Measurements from ENCODE around the gene HOXA2.

HOXA2 gene

DNA sequence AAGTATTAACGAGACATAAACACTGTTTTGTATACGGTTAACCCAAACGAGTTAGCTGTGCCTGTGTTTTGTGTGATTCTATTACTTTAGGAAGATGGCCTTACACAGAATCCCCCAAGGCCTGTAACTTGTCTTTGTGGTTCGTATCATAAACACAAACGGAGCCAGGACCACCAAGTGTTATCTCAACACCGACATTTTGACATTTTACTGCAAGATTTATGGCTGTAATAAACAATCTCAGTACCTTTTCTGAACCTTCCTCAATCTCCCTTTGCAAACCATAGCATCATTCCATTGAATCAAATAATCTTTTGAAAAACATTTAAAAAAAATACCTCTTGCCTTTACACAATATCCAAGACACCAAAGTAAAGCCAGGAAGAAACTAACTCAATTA lies 30.5 kb upstream of the HOXA2 start:
- H3K27me3 Mint-ChIP-seq = peaks cover 61% of the 10 kb centered on the region
- no peak overlapping the region for H3K4me3 Mint-ChIP-seq
- no peaks in the 10 kb centered on the region for H3K36me3 Mint-ChIP-seq (ENCODE audit: low read depth)
- peaks cover 31% of the 10 kb centered on the region for H3K4me1 Mint-ChIP-seq (ENCODE audit: low read depth)
- H3K9me3 Mint-ChIP-seq = no peaks in the 10 kb centered on the region
- H3K27ac Mint-ChIP-seq = no peak overlapping the region

DNA sequence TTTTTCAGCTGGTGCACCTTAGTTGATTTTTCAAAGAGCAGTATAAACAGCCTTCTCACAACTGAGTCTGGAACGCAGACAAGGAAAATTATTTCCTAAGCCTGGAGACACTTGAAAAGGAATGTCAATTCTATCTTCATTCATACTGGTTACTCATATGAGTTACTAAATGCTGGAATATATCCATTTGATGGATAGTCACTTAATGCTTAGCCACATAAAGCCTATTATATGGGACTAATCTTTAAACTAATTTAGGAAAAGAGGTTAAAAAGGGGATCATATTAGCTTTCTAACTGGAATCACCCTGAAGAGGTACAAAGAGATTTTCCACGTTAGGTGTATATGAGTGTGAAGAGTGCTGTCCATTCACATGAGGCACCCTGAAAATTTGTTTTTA lies 29.7 kb upstream of the HOXA2 start:
- Mint-ChIP-seq H3K27me3 (peaks cover 61% of the 10 kb centered on the region), H3K27ac (no peak overlapping the region), H3K4me3 (no peak overlapping the region), H3K4me1 (ENCODE audit: low read depth) (peaks cover 31% of the 10 kb centered on the region), H3K9me3 (no peaks in the 10 kb centered on the region), H3K36me3 (ENCODE audit: low read depth) (no peaks in the 10 kb centered on the region)

DNA sequence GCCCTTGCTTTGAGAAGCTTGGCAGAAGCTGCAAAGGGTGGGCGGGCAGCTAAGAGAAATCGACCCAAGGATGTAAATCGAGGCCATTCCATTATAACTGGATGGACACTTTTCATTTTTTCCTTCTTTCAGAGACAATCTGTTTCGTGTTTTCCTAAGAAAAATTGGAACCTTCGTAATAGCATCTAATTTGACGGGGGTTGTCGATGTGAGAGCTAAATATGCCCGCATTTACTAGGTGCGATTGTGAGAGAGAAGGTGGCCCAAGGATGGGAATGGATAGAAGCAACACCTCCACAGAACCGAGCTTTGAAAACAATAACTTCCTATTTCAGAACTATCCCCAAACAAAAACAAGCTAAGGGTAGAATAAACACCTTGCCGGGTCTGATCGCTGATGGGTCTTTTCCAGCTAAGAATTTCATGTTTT lies 28.9 kb upstream of the HOXA2 start:
- Mint-ChIP-seq H3K4me1 (ENCODE audit: low read depth) (peaks cover 31% of the 10 kb centered on the region), H3K36me3 (ENCODE audit: low read depth) (no peaks in the 10 kb centered on the region), H3K9me3 (no peaks in the 10 kb centered on the region), H3K27ac (no peak overlapping the region), H3K27me3 (peaks cover 66% of the 10 kb centered on the region), H3K4me3 (peak overlapping the region; percentile 61)

DNA sequence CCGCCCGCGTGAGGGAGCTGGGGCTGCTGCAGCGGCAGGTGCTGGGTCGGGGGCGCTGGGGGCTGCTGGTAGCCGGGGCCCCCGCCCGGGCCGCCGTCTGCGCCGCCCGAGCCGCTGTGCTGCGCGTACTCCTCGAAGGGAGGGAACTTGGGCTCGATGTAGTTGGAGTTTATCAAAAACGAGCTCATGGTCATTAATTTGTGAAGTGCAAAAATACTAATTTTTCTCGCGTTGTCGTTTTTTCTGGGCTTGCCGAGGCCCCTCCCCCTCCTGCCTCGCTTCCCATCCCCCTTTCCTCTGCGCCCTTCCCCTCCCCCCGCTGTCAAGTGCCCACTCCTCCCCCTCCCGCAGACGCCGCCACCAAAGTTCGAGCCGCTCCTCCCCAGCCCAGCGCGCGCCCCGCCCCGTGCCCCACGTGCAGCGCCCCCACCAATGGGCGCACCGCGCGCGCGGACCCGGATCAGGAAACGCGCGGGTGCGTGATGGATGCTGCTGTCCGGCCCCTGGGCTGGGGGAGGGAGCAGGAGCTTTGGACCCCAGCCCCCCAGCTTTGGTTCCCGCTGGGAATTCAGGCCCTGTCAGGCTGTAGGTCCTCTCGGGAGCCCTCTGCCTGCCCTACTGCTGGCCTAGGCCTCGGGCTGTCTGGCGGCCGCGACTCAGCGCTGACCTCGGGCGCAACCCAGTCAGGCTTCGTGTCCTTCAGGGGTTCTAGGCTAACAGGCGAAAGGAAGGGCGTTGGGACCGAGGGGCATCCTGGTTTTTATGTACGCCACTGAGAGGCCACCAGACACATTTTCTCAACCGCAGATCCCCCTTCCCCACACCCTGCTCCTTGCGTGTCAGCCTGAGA lies 28.3 kb upstream of the HOXA2 start, which contains the start of gene HOXA4:
Gene HOXA4, minus strand, starts transcription at position 218 of the 850 bp plus-strand sequence. Its CDS starts 24 bp downstream, at position 194.
- Mint-ChIP-seq H3K27ac (no peak within 1 kb of the TSS), H3K9me3 (no peaks in the 10 kb centered on the region), H3K4me3 (peak within 1 kb of the TSS; percentile 61), H3K27me3 (peaks cover 66% of the 10 kb centered on the region), H3K4me1 (ENCODE audit: low read depth) (peaks cover 28% of the 10 kb centered on the region), H3K36me3 (ENCODE audit: low read depth) (no peaks in the 10 kb centered on the region)

DNA sequence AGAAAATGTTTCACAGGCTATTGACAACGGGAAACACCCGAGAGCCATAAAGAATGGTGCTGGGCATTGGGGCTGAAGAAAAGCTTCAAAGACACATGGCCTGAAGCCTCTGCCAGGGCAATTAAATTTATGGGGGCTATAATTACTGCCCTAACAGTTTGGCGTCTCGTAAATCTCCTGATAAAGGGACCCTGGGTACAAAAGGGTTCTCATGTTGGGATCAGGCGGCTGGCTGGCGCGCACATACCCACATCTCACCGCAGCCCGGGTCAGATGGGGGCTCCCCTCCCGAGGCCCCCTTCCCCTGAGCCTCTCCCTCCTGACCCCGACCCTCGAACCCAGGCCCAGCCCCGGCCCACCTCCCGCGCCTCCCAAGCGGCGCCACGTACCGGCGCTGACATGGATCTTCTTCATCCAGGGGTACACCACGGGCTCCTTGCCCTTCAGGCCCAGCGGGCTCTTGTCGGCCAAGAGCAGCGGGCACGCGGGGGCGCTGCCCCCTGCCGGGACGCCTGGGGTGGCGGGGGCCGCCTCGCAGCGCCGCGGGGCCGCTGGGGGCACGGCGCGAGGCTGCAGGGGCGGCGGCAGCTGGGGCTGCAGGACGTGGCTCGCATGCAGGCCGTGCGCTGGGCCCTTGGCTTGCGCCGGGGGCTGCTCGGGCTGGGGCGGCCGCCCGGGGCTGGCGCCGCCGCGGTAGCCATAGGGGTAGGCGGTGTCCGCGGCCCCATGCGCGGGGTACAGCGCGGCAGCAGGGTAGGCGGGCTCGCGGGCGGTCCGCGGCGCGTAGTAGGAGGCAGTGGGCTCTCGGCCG lies 27.5 kb upstream of the HOXA2 start:
- H3K27ac Mint-ChIP-seq = no peak overlapping the region
- H3K4me1 Mint-ChIP-seq (ENCODE audit: low read depth) = peaks cover 20% of the 10 kb centered on the region
- peaks cover 63% of the 10 kb centered on the region for H3K27me3 Mint-ChIP-seq
- H3K36me3 Mint-ChIP-seq (ENCODE audit: low read depth) = no peaks in the 10 kb centered on the region
- peak overlapping the region; percentile 18 for H3K4me3 Mint-ChIP-seq
- H3K9me3 Mint-ChIP-seq = no peaks in the 10 kb centered on the region

DNA sequence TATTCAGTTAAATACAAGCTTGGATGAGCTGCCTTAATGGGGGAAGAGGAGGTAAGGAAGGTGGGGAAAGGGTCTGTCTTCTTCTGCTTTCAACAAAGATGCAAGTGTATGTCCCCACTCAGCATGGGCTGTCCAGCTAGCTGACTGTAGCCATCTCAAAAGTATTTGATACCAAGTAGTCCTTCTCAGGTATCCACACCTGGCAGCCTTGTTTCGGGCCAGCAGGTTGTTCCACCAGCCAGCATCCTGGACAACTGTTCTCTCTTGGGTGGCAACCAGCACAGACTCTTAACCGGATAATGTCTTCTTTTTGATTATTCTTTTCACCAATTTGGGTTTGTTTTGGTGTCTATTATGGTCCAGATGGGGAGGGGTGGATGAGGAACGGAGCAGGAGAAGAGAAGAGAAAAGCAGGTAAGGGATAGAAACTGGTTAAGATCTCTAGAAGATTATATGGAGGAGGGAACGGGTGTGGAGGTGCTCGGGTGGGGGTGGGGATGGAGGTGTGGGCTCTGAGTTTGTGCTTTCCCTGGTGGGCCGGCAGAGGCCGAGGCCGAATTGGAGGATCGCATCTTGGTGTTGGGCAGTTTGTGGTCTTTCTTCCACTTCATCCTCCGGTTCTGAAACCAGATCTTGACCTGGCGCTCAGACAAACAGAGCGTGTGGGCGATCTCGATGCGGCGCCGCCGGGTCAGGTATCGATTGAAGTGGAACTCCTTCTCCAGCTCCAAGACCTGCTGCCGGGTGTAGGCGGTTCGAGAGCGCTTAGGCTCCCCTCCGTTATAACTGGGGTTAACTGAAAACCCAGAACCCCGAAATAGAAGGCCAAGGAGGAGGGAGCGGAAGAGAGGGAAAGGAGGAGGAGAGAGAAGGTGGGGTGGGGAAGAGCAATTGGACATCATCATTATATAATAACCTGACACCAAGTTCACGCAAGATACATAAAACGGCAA lies 26.6 kb upstream of the HOXA2 start:
- H3K27ac Mint-ChIP-seq = no peak overlapping the region
- peak overlapping the region; percentile 18 for H3K4me3 Mint-ChIP-seq
- H3K36me3 Mint-ChIP-seq (ENCODE audit: low read depth) = no peaks in the 10 kb centered on the region
- no peaks in the 10 kb centered on the region for H3K9me3 Mint-ChIP-seq
- peaks cover 11% of the 10 kb centered on the region for H3K4me1 Mint-ChIP-seq (ENCODE audit: low read depth)
- peaks cover 56% of the 10 kb centered on the region for H3K27me3 Mint-ChIP-seq

DNA sequence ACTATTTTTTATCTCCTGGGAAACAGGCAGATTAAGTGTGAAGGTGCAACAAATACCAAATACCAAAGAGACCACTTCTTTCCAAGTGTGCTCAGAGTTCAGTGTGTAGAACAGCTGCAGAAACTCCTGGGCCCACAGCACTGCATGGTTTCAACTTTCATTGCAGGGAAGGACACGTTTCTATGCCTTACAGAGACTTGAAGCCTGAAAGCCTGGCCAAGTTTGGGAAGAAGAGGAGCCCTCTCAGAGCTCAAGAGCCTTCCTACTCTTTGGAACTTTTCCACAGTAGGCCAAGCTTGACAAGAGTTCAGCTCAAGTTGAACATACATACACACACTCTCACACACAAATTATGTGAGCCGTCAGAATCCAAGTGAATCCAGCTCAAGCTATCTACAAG lies 25.6 kb upstream of the HOXA2 start:
- H3K36me3 Mint-ChIP-seq (ENCODE audit: low read depth) = no peaks in the 10 kb centered on the region
- peaks cover 7% of the 10 kb centered on the region for H3K4me1 Mint-ChIP-seq (ENCODE audit: low read depth)
- peaks cover 45% of the 10 kb centered on the region for H3K27me3 Mint-ChIP-seq
- H3K27ac Mint-ChIP-seq = no peak overlapping the region
- no peak overlapping the region for H3K4me3 Mint-ChIP-seq
- H3K9me3 Mint-ChIP-seq = no peaks in the 10 kb centered on the region

DNA sequence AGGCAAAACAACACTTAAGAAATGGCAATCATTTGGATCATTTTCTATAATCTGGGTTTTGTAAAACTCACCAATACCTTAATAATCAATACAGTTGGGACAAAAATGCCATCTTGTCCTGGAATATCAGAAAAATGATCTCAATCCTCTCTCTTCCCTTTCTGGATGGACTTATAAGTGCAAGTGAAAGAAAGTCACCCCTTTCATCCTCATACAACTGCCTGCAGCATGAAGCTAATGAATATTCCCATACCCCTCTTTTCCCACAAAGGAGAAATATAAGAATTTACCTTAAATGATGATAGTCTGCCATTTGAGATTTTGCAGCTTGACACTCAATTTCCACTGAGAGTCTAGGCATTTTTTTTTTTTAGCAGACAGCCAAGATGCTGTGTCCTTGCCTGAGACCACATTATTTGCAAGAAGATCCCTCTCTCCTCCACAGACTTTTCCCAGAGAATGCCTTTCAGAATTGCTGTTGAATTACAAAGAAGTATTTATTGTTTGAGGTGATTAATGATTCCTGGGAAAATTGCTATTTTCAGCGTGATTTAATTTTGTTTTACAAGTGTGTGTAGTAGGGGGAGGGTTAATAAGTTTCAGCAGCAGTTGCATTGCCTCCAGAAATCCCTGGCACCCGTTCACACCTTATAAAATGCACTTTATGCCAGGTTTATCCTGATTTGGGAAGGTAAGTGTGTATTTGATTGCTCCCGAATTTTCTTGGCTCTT lies 24.3 kb upstream of the HOXA2 start:
- peaks cover 39% of the 10 kb centered on the region for H3K27me3 Mint-ChIP-seq
- H3K27ac Mint-ChIP-seq = no peak overlapping the region
- peaks cover 7% of the 10 kb centered on the region for H3K4me1 Mint-ChIP-seq (ENCODE audit: low read depth)
- no peak overlapping the region for H3K4me3 Mint-ChIP-seq
- H3K9me3 Mint-ChIP-seq = no peaks in the 10 kb centered on the region
- no peaks in the 10 kb centered on the region for H3K36me3 Mint-ChIP-seq (ENCODE audit: low read depth)

DNA sequence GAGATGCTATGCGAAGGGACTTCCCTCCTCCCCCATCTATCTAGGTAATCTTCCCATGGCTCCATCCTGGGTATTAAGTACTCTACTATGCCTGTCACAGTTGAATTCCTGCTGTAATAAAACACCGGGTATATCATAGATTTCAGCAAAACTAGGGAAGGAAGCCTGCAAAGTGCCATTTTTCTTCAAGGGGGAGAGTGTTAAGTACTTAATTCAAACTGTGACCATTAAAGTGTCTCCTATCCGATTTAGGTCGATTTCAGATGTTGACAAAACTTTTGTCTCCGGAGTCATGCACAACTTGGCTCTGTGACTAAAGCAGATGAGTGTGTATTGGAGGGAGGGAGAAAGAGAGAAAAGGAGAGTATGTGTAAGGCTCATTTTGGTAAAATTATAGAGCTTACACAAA lies 23.5 kb upstream of the HOXA2 start:
- Mint-ChIP-seq H3K9me3 (no peaks in the 10 kb centered on the region), H3K27me3 (peaks cover 39% of the 10 kb centered on the region), H3K27ac (no peak overlapping the region), H3K4me3 (no peak overlapping the region), H3K4me1 (ENCODE audit: low read depth) (no peaks in the 10 kb centered on the region), H3K36me3 (ENCODE audit: low read depth) (no peaks in the 10 kb centered on the region)

DNA sequence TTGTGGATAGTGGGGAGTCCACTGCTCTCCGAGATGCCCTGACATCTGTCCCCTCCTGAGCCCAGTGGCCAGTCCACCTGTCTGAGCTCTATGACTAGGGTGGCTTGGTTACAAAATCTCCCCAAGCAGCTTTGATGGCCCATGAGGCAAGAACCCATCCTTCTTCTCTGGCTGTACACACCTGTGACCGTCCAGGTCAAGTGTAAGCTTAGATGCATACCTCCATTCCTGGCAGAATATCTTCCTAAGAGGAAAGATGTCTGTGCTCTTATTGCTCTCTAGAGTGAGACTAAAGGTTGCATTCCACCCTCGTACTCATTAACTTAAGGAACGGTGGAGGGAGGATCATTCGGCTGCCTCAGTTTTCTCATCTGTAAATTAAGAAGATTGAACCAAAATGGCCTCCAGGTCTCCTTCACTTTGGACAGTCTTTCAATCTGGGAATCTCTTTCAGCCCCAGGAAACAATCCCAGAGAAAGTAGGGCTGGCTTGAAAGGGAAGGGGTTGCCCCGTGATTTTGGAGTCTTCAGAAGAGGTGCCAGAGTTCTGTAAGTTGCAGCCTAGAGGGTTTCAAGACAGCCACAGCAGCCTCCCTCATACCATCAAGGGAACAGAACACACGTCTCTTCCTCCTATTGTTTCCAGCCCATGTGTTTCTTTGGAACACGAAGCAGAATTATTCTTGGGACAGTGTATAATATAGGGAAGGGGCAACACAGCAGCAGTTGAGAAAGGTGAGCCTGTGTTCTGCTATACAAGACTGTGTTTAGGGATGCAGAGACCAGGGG lies 22.6 kb upstream of the HOXA2 start:
- Mint-ChIP-seq H3K36me3 (ENCODE audit: low read depth) (no peaks in the 10 kb centered on the region), H3K4me1 (ENCODE audit: low read depth) (no peaks in the 10 kb centered on the region), H3K27me3 (peaks cover 39% of the 10 kb centered on the region), H3K27ac (no peak overlapping the region), H3K9me3 (no peaks in the 10 kb centered on the region), H3K4me3 (no peak overlapping the region)

DNA sequence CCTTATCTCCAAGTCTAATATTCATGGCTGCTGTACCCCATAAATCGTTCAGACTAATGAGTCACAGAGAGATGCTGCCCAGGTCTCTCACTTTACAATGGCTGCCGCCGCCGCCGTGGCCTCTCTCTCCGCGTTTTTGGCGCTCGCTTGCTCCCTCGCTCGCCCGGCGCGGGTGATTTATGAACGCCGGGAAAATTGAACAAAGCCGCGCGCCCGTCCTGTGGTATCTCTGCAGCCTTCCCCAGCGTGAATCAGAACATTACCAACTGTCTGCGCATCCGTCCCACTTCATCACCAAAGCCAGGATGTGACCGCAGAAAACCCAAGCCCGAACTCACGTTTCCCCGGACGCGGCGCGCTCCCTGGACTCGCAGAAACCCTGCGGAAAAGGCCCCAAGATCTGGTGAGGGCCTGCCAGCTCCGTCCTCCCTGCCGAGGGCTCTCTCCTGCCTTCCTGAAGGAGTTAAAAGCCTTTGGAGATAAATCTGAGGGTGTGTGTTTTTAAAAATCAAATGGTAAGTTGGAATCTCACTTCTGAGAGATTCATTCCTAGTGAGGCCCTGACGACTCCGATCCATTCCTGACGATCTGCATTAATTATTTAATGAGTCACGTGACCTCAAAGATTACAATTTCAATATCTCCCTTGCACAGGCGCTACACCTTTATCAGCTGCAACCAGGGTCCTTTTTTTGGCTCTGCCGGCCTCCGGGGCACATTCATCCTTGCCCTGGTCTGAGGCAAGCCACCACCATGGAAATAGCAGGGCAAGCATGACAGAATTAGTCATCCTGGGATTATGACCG lies 21.8 kb upstream of the HOXA2 start:
- Mint-ChIP-seq H3K4me1 (ENCODE audit: low read depth) (no peaks in the 10 kb centered on the region), H3K4me3 (no peak overlapping the region), H3K9me3 (no peaks in the 10 kb centered on the region), H3K27me3 (peaks cover 36% of the 10 kb centered on the region), H3K36me3 (ENCODE audit: low read depth) (no peaks in the 10 kb centered on the region), H3K27ac (no peak overlapping the region)

DNA sequence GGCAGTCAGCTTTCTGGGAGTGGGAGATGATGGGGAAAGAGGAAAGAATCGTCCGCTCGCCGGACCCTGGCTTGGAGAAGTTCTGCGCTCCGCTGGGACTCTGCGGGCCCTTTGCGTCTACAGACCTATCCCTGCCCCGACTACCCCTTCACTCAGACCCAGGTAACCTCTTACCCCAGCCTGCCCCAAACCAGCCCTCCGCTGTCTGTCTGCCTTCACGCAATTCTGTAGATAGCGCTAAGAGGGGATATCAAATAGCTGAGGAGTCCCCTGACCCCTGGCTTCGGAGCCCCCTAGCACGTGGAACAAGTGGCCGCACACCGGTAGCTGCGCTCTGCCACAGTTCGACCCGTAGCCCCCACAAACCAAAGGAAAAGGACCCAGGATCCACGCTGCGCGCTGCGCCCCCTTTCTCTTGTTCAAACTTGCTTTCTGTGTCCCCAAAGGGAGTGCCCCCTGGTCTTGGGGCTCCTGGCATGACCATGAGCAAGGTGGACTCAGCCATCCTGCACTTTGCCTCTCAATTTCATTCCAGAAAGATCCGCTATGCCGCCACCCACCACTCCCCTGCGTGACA lies 21.1 kb upstream of the HOXA2 start:
- peaks cover 30% of the 10 kb centered on the region for H3K27me3 Mint-ChIP-seq
- H3K4me1 Mint-ChIP-seq (ENCODE audit: low read depth) = no peaks in the 10 kb centered on the region
- no peaks in the 10 kb centered on the region for H3K9me3 Mint-ChIP-seq
- no peak overlapping the region for H3K4me3 Mint-ChIP-seq
- H3K36me3 Mint-ChIP-seq (ENCODE audit: low read depth) = no peaks in the 10 kb centered on the region
- no peak overlapping the region for H3K27ac Mint-ChIP-seq
